ENCODE results near the gene DEPDC7.

DNA sequence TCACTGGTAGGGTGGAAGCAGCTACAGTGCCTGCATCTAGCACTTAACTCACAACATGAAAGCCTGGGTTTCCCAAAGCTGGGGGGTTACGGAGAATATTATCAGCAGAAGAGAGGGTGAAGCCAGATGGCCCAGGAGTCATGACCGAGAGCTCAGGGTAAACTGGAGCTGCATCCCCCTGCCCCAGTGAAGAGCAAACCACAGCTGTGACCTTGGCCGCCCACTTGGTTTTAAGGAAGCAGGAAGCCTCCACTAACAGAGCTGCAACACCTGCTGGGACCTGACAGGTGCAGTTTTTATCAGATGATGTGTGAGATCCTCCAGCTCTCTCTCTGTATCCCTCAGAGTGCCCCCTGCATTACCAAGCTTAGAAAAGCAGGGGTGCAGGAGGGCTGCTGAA lies 44.6 kb downstream of the DEPDC7 start:
- TF ChIP-seq CTCF (IDR thresholded peaks at IDR 0.05) (no peak), POLR2A (IDR thresholded peaks at IDR 0.05) (no peak)

All from testis (tissue), 2 donors.